HPDE6-E6E7 (cell line): Measurements from ENCODE around the gene HERC2.
"Not testable (repeated sequence)": the region's sequence is repeated elsewhere in the genome, so short reads cannot be mapped to it uniquely, and the experiment has no call there.

Experiments used
- DNase-seq: peaks from one replicate; pipeline ENCODE4 v3.0.0; 2011; ENCODE audit warnings: missing footprints; ENCODE audit errors: extremely low spot score

HERC2 gene

GRCh38 chr15:28181366-28181765 is 140.6 kb downstream of the HERC2 start:
- no peak for DNase-seq

GRCh38 chr15:28179270-28179669 is 142.7 kb downstream of the HERC2 start:
- DNase-seq: no peak

GRCh38 chr15:28178727-28179126 is 143.3 kb downstream of the HERC2 start:
- no peak for DNase-seq

- no peak for DNase-seq
These were observed 143.7 kb downstream of the HERC2 start for GRCh38 chr15:28178290-28178689.

- no peak for DNase-seq
These were observed 152.6 kb downstream of the HERC2 start for GRCh38 chr15:28169366-28169765.

GRCh38 chr15:28168405-28169121 is 153.4 kb downstream of the HERC2 start:
- not testable (repeated sequence) for DNase-seq

- DNase-seq: no peak
These were observed 154.9 kb downstream of the HERC2 start for GRCh38 chr15:28167042-28167441.

- DNase-seq: no peak
These were observed 156.2 kb downstream of the HERC2 start for GRCh38 chr15:28165791-28166190.

- no peak for DNase-seq
These were observed 157.1 kb downstream of the HERC2 start for GRCh38 chr15:28164876-28165275.

GRCh38 chr15:28154283-28154682 is 167.7 kb downstream of the HERC2 start:
- DNase-seq: no peak

- DNase-seq: no peak
These were observed 168.4 kb downstream of the HERC2 start for GRCh38 chr15:28153492-28154119.

GRCh38 chr15:28152538-28152923 is 169.4 kb downstream of the HERC2 start:
- DNase-seq: not testable (repeated sequence)

GRCh38 chr15:28151864-28152537 is 170.0 kb downstream of the HERC2 start:
- DNase-seq: not testable (repeated sequence)

GRCh38 chr15:28147801-28148200 is 174.2 kb downstream of the HERC2 start:
- no peak for DNase-seq

GRCh38 chr15:28145419-28145818 is 176.6 kb downstream of the HERC2 start:
- DNase-seq: not testable (repeated sequence)

GRCh38 chr15:28140062-28140461 is 181.9 kb downstream of the HERC2 start:
- no peak for DNase-seq

GRCh38 chr15:28137408-28138039 is 184.5 kb downstream of the HERC2 start:
- not testable (repeated sequence) for DNase-seq

GRCh38 chr15:28136236-28136904 is 185.6 kb downstream of the HERC2 start:
- DNase-seq: not testable (repeated sequence)

GRCh38 chr15:28133281-28133680 is 188.7 kb downstream of the HERC2 start:
- DNase-seq: no peak

GRCh38 chr15:28132524-28133275 is 189.3 kb downstream of the HERC2 start:
- DNase-seq: no peak

GRCh38 chr15:28131946-28132345 is 190.0 kb downstream of the HERC2 start:
- no peak for DNase-seq
